Spleen (tissue), 11 donors: Measurements from ENCODE around the gene CDK13. TPM values are rescaled to one million over a fixed set of nuclear protein-coding genes. Genes with fewer than 3 reads are reported as not detected.

ENCODE experiments used
- DNase-seq: peaks from one replicate; pipeline ENCODE4 v3.0.0-alpha.2; 2020
- H3K27ac ChIP-seq, 8 donors: fragments of 200-600 bp; sonication (generic) in 7 of 8; 1 replicate in 4 of 8; 2 replicates in 4 of 8; pipeline versions ENCODE4 v1.5.0 to v1.8.0; 2016 to 2021; ENCODE audit warnings: inconsistent platforms in 4 of 8, mild to moderate bottlenecking in 4 of 8, moderate library complexity in 1 of 8
- H3K27me3 ChIP-seq, 7 donors: fragments of 200-600 bp; sonication (generic) in 6 of 7; replicated peaks in 1 of 7; 1 replicate in 4 of 7; 2 replicates in 3 of 7; pipeline versions ENCODE4 v1.5.0 to v1.8.0; 2016 to 2021; ENCODE audit warnings: inconsistent platforms in 3 of 7, mild to moderate bottlenecking in 1 of 7
- H3K36me3 ChIP-seq, 6 donors: fragments of 200-600 bp; sonication (generic) in 5 of 6; 1 replicate in 4 of 6; 2 replicates in 2 of 6; pipeline versions ENCODE4 v1.5.0 to v1.8.0; 2016 to 2021; ENCODE audit warnings: inconsistent platforms in 2 of 6
- H3K4me1 ChIP-seq, 6 donors: fragments of 200-600 bp; sonication (generic) in 5 of 6; 1 replicate in 3 of 6; 2 replicates in 3 of 6; pipeline versions ENCODE4 v1.5.0 to v1.8.0; 2016 to 2021; ENCODE audit warnings: inconsistent platforms in 3 of 6
- H3K4me3 ChIP-seq, 8 donors: fragments of 200-600 bp; sonication (generic) in 7 of 8; 1 replicate in 4 of 8; 2 replicates in 4 of 8; pipeline versions ENCODE4 v1.5.0 to v1.8.0; 2016 to 2021; ENCODE audit warnings: inconsistent platforms in 4 of 8, mild to moderate bottlenecking in 4 of 8, moderate library complexity in 2 of 8
- H3K9me3 ChIP-seq, 8 donors: fragments of 200-600 bp; sonication (generic) in 7 of 8; 1 replicate in 4 of 8; 2 replicates in 4 of 8; pipeline versions ENCODE4 v1.5.0 to v1.8.0; 2016 to 2021; ENCODE audit warnings: inconsistent platforms in 4 of 8
- CTCF ChIP-seq, 11 experiments: fragments of 200-600 bp in 7 of 11; fragments of 450-650 bp in 4 of 11; sonication (generic) in 4 of 11; IDR thresholded peaks in 8 of 11; conservative IDR thresholded peaks in 3 of 11; 1 replicate in 7 of 11; 2 replicates in 4 of 11; pipeline versions ENCODE4 v1.4.0 to v1.8.0; 2016 to 2021; ENCODE audit warnings: antibody characterized with exemption in 11 of 11, inconsistent platforms in 4 of 11, mild to moderate bottlenecking in 1 of 11
- POLR2A ChIP-seq, 3 donors: fragments of 450-650 bp; IDR thresholded peaks; one replicate each; pipeline ENCODE4 v1.5.1; 2017; ENCODE audit warnings: antibody characterized with exemption in 3 of 3, mild to moderate bottlenecking in 1 of 3
- POLR2AphosphoS5 ChIP-seq, 3 donors: sonication (generic); formaldehyde crosslinking; IDR thresholded peaks; one replicate each; pipeline ENCODE4 v1.5.1; 2017; ENCODE audit warnings: antibody characterized with exemption in 3 of 3
- WGBS, 5 donors: extraction: QIAGEN DNeasy Blood & Tissue Kit in 3 of 5; methylation state at CpG; one replicate each; pipeline versions ENCODE4 v1.1.5 to v1.1.7; 2013 to 2018; 5-methylcytosine and 5-hydroxymethylcytosine counted together
- intact Hi-C: fragments of 100-400 bp; cut with DNase I; formaldehyde crosslinking; loops from one replicate; pipeline ENCODE4 v1.15.0; 2023; ENCODE audit warnings: low total_unique reads
- polyA plus RNA-seq, 3 donors: library from polyadenylated mRNA; stranded (reverse); fragments of 200-250 nt; gene quantifications; one replicate each; pipeline ENCODE4 v1.2.1, GENCODE V29; 2013
- total RNA-seq, 7 donors: library from RNA; depleted of rRNA in 3 of 7; stranded (reverse); fragments of >200 nt in 3 of 7; fragmentation: NEBNext Ultra II Directional in 4 of 7; extraction: Animal tissue kit (Norgen Biotek cat#: 25700) in 4 of 7; gene quantifications; one replicate each; pipeline versions ENCODE4 v1.1.0 to v1.2.1, GENCODE V29; 2016 to 2021
- donor health status: healthy with polysubstance abuse.
- donor health status: DM: no; HTN: no; CAD: no; lungs with moderate emphysema.
- donor health status: DM: no; HTN: no; CAD: no.
- donor health status: Bipolar disorder and iron deficiency.
- donor health status: healthy.
- donor health status: DM: no; HTN: no; CAD: no.
- donor health status: DM: yes; HTN: yes; CAD: no.

Gene CDK13
- total and polyA plus RNA-seq, 10 donors = 18.0 to 125 (median 79.7) TPM

DNA sequence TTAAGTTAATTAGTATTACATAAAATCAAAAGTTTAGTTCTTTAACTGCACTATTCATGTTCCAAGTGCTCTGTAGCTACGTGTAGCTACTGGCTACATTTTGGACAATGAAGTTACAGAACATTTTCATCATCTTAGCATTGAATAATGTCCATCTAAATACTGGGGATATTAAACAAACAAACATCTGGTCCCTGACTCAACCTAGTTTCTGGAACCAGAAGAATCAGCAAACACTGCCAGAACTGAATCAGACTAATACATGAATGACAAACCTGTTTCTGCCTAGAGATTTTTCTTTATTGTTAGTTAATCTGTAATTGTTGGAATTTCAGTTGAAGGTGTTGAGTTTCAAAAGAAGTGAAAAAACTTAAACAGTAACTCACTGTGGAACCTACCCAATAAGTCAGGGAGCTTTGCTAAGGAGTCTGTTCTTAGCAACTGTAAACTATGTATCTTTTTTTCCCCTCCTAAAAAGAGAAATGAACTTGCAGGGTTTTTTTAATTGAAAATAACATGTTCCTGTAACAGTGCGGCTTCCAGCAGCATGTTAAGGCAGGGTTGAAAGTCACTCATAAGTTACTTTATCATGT, 58.3 kb downstream of the CDK13 start:
- intact Hi-C loops = no loop called here
- no peak overlapping the region for H3K4me3 ChIP-seq
- H3K27me3 ChIP-seq = no peaks in the 10 kb centered on the region
- WGBS, 5 donors = 82 to 94% (median 89%) methylated on average over 2 of the region's 2 CpGs
- no peak for TF ChIP-seq POLR2AphosphoS5 (IDR thresholded peaks at IDR 0.05)
- TF ChIP-seq CTCF (IDR thresholded peaks at IDR 0.05 in 8 of 11, conservative IDR thresholded peaks at IDR 0.05 in 3 of 11) = no peak
- TF ChIP-seq POLR2A (IDR thresholded peaks at IDR 0.05) = no peak
- H3K4me1 ChIP-seq = peaks cover 0 to 12% (median 0%) of the 10 kb centered on the region in 6 donors
- H3K27ac ChIP-seq = no peak overlapping the region
- DNase-seq = no peak
- H3K36me3 ChIP-seq = peaks cover 0 to 82% (median 14%) of the 10 kb centered on the region in 6 donors
- no peaks in the 10 kb centered on the region for H3K9me3 ChIP-seq

- WGBS, 5 donors = 90 to 100% (median 95%) methylated on average over 1 of the region's 1 CpG
These were observed 59.2 kb downstream of the CDK13 start for GRCh38 chr7:40009301-40009700.

GRCh38 chr7:40014376-40014775, 64.3 kb downstream of the CDK13 start:
- Histone ChIP-seq H3K4me1 (peaks cover 5 to 25% (median 12%) of the 10 kb centered on the region in 6 donors), H3K36me3 (peaks cover 0 to 46% (median 13%) of the 10 kb centered on the region in 6 donors), H3K27me3 (no peaks in the 10 kb centered on the region), H3K27ac (no peak overlapping the region), H3K4me3 (no peak overlapping the region), H3K9me3 (no peaks in the 10 kb centered on the region)
- 90 to 94% (median 91%) methylated on average over 4 of the region's 4 CpGs for WGBS, 5 donors
- TF ChIP-seq POLR2AphosphoS5 (IDR thresholded peaks at IDR 0.05) (no peak), CTCF (IDR thresholded peaks at IDR 0.05 in 8 of 11, conservative IDR thresholded peaks at IDR 0.05 in 3 of 11) (no peak), POLR2A (IDR thresholded peaks at IDR 0.05) (no peak)
- intact Hi-C loops = no loop called here
- DNase-seq = no peak

More at GRCh38 chr7:40009301-40009700, 59.2 kb downstream of the CDK13 start:
- Histone ChIP-seq H3K9me3 (no peaks in the 10 kb centered on the region), H3K4me3 (no peak overlapping the region), H3K36me3 (peaks cover 0 to 72% (median 12%) of the 10 kb centered on the region in 6 donors), H3K27me3 (no peaks in the 10 kb centered on the region), H3K4me1 (peaks cover 0 to 13% (median 0%) of the 10 kb centered on the region in 6 donors), H3K27ac (no peak overlapping the region)
- no peak for DNase-seq
- TF ChIP-seq POLR2AphosphoS5 (IDR thresholded peaks at IDR 0.05) = no peak
- no peak for TF ChIP-seq POLR2A (IDR thresholded peaks at IDR 0.05)
- TF ChIP-seq CTCF (IDR thresholded peaks at IDR 0.05 in 8 of 11, conservative IDR thresholded peaks at IDR 0.05 in 3 of 11) = no peak
- intact Hi-C loops = no loop called here

DNA sequence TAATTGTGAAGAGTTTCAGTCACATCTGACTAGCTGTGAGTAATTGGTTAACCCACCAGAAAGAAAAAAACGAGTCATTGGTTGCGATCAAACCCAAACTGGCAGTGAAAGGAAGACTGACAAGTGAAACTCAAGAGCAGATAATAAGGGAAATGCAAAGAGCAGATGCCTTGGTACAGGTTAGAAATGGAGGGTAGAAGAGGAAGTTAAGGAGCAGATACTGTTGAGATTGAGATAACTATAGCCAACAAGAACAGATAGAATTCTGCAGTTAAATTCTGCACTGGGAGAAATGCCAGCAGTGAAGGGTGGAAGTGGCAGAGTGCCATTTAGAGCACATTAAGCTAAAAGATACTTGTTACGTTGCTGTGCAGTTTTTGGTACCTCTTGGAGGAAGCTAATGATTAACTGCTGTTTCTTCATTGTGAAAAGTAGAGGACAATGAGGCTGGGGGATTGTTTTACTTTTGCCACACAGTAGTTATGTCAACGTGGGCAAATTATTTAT, 65.8 kb downstream of the CDK13 start:
- H3K27me3 ChIP-seq = no peaks in the 10 kb centered on the region
- no peak for DNase-seq
- intact Hi-C loops = no loop called here
- TF ChIP-seq POLR2A (IDR thresholded peaks at IDR 0.05) = no peak
- TF ChIP-seq POLR2AphosphoS5 (IDR thresholded peaks at IDR 0.05) = no peak
- no peak for TF ChIP-seq CTCF (IDR thresholded peaks at IDR 0.05 in 8 of 11, conservative IDR thresholded peaks at IDR 0.05 in 3 of 11)
- WGBS, 5 donors = 17 to 30% (median 26%) methylated on average over 4 of the region's 4 CpGs
- H3K27ac ChIP-seq = peak overlapping the region in 1 of 8 donors; percentile 16
- no peaks in the 10 kb centered on the region for H3K9me3 ChIP-seq
- H3K4me1 ChIP-seq = peaks cover 5 to 25% (median 12%) of the 10 kb centered on the region in 6 donors
- H3K4me3 ChIP-seq = no peak overlapping the region
- peaks cover 0 to 45% (median 8%) of the 10 kb centered on the region in 6 donors for H3K36me3 ChIP-seq
